SIG-M5 (cell line): ENCODE results near the gene AHCYL2.
"Not testable (repeated sequence)": the region's sequence is repeated elsewhere in the genome, so short reads cannot be mapped to it uniquely, and the experiment has no call there.

ENCODE experiments used
- DNase-seq: peaks from one replicate; lab custom pipeline; 2025; lab: John Stamatoyannopoulos, UW

Gene AHCYL2

DNA sequence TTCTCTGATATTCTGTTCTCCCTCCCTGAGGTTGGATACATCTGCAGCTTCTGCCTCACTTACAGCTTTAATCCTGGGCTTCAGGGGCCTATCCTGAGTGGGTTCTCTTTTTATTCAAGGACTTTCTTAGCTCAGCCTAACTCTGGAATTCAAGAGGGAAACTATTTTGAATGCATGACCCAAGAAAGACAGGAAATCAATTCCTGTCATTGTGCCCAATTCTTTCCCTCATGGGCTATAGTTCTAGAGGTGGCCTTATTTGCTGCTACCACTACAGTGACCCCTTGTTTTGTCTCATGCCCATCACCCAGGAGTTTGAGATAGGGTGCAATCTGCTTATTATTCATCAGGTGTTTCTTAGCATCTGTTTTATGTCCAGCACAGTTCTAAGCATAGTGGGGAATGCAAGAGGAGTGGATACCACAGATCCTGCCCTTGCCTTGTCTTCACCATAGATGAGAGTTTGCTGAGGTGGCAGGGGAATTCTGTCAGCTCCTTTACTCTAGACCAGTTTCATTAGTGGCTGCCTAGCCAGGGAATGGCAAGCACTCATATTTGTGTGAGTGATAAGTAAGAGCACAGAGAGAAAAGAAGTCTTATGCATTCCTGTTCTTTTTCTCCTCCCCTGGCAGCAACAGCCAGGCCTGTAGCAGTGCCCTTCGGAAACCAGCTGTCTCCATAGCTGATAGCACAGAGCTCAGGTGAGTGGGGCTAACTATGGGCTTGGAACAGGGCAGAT, 228.8 kb downstream of the AHCYL2 start:
- DNase-seq: no peak

DNA sequence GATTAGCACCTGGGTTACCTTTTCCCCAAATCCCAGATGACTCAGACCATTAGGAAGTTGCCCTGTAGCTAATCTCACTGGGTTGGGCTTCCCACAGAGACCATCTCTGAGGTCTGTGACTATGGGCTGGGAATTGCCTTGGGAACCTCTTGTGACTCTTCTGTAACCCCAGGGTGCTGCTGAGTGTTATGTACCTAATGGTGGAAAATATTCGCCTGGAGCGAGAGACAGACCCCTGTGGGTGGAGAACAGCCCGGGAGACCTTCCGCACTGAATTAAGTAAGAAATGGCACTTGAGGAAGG, 229.4 kb downstream of the AHCYL2 start:
- no peak for DNase-seq

DNA sequence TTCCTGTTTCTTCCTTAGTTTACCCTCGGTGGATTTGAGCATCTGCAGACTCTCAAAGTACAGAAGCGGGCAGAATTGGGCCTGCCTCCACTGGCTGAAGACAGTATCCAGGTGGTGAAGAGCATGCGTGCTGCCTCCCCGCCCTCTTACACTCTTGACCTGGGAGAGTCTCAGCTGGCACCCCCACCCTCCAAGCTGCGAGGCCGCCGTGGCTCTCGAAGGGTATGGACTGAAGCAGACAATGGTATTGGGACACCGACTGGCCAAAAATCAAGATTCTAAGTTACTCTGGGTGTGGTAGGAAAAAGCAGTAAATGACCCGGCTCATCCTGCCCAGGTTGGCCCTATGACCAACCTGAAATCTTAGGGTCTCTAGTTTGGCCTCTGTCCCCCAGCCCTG, 231.6 kb downstream of the AHCYL2 start:
- DNase-seq: no peak

DNA sequence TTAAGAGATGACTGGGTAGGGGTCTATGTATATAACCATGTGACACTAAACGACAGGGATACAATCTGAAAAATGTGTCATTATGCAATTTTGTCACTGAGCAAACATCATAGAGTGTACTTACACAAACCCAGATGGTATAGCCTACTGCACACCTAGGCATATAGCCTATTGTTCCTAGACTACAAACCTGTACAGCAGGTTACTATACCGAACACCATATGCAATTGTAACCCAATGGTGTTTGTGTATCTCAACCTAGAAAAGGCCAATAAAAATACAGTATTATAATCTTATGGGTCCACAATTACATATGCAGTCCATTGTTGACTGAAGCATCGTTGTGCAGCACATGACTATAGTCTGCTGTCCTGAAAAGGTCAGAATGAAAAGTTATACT, 232.3 kb downstream of the AHCYL2 start:
- DNase-seq: no peak

DNA sequence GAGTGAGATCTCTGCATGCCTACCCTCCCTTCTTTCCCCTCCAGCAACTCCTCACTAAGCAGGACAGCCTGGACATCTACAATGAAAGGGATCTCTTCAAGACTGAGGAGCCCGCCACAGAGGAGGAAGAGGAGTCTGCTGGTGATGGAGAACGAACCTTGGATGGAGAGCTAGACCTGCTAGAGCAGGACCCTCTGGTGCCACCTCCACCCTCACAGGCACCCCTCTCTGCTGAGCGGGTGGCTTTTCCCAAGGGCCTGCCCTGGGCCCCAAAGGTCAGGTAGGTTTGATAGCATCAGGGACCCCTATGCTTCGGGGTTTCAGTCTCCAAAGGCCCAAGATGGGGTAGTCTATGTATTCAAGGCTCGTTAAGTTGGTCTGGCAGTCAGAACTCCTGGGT, 233.3 kb downstream of the AHCYL2 start:
- no peak for DNase-seq

DNA sequence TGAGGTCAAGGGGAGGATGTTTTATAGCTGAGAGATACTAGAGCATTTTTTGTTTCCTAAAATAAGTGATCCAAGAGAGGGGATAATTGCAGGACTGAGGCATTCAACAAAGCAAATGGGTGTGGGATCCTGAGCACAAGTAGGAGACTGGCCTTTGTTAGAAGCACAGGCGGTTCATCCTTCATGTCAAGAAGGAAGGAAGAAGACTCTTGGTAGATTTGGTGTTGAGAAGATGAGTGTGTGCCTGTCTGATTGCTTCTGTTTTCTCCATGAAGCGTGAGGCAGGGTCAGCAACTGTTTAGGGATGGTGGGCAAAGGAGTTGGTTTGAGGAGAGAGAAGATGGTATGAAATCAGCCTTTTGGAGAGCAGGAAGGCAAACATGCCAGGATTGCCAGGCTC, 237.0 kb downstream of the AHCYL2 start:
- no peak for DNase-seq

DNA sequence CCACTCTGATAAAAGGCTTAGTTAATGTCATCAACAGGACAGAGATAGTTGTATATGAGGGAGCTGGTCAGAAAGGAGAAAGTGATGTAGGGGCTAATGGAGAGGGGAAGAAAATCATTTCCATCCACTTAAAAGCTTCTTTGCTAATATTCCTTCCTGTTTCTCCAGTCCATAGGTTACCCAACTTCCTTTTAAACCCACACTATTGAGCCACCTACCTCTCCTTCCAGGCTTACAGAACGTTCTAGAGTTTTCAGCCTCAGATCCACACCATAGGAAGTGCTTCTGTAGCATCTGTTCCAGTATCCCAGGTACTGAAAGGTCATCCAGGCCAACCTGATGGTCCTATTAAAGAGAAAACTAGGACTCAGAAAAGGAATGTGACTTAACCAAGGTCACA, 237.6 kb downstream of the AHCYL2 start:
- DNase-seq: no peak

DNA sequence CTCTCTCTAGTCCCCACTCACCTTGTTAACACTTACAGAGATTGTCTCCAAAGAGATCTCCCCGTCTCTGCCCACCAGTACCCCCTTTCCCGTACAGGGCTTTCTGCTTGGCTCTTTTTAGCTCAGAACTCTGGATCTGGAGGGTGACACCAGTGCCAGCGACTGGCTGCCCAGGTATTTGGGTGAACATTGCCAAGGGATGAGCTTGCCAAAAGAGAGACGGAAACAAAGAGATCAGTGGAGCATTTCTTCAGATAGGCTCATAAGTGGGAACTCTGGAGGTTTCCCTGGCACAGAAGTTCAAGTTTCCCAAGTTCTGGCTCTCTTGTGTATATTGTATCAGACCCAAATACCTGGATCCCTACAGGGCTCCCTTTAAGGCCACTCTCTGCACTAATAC, 239.4 kb downstream of the AHCYL2 start:
- DNase-seq: no peak

DNA sequence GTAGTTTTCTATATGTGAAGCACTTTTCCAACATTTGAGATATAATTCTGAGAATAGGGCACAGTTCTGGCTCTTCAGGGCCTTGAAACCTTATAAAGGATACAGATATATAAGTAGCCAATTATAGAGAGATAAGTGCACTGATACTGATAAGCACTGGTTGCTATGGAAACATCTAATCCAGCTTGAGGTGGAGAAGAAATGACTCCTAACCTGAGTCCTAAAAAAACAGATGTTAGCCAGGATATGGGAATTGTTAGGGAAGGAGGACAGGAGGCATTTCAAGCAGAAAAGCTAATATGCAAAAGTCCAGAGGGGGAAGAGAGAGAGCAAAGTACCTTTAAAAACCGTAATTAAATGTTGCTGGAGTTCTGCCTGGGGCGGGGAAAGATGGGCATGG, 240.2 kb downstream of the AHCYL2 start:
- DNase-seq: no peak

DNA sequence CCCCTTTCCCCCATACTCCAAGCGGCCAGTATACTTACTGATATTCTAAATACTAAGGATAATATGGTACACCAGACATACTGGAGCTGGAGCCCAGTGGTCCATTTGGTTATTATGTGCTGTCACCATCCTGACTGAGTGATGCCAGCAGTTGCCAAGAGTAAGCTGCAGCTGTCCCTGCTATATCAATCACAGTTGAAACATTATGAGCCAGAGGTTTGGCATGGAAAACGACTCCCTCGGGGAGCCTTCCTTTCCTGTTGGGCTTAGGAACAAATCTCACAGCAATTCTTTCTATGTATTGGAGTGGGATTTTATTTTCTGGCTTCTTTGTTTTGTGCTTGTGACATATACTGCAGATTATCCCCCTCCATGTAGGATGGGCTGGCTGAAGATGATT, 242.0 kb downstream of the AHCYL2 start:
- no peak for DNase-seq

DNA sequence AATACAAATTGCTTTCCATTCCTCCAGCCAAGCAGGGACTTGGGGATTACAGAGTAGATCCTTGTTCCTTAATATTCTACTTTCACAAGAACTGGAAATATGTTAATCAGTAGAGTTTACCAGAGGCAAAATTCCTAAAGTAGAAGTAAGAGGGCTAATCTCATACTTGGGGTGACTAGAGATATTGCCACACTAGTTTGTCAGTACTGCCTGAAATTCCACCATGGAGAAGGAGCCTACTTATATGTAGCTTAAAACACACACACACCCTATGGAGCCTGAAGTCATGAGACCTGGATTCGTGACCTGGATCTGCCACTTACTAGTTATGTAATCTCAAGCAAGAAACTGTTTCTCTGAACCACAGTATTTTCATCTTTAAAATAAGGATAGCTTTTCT, 243.3 kb downstream of the AHCYL2 start:
- no peak for DNase-seq

DNA sequence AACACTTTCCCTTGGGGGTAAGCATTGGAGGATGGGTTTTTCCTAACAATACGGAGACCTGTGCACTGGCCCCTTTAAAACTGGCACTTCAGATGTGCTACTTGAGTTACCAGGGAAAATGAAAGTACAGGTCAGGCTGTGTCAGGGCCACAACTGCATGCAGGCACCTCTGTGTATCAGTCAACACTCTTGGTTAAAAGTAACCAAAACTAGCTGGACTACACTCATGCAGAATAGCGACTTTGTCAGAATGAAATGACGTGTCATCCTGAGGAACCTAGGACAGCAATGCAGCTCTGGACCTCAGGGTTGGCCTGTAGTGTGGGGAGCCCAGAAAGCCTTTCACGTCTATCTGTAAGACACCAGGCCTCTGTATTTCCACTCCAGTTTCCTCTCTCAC, 243.7 kb downstream of the AHCYL2 start:
- no peak for DNase-seq

DNA sequence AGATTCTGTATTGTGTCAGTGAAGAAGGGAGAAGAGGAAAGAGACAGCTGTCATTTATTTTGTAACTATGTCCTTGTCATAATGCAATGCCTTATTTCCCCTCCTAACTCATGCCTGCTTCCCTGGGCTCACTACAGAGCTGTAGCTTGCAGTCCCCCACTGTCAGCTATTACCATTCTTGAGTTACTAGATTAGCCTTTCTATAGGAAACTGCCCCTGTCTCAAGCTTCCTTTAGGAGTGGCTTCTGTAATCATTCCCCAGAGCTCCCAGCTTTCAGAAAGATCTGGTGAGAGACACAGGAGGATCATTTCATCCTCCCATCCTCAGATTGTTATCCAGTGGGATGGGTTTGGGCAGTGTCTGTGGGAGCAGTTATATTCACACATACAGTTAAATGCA, 245.1 kb downstream of the AHCYL2 start:
- DNase-seq: no peak

DNA sequence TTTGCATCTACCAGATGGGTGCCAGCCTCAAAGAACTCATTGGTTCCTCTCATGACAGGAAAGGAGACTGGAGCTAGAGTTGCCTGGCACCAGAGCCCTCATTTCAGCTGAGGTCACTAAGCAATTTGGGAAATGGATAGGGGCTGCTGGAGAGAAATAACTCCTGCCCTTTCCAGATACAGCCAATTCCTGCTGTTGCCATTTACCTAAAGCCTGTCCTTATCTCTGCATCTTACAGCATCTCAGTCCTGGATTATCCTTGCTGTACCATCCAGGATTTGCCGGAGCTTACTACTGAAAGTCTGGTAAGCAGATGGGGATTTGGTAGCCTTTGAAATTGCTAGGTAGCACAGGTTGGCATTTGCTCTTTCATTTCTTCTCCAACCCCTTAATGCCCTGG, 245.6 kb downstream of the AHCYL2 start:
- no peak for DNase-seq

DNA sequence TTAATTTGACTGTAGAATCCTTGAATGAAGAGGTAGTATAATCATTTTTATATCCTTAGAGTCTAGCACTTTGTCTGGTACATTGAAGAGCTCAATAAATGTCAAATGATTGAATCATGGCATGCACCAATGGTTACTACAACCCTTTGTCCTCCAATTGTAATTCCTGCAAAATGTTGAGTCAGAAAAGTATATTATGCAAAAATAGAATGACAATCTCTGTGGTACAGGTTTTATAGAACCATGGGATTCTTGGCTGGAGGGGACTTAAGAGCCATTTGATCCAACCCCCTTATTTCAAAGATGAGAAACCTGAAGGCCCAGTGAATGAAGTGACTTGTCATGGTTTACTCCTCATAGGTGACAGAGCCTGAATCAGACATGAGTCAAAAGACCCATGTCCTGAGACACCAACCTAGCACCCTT, 246.6 kb downstream of the AHCYL2 start:
- no peak for DNase-seq

DNA sequence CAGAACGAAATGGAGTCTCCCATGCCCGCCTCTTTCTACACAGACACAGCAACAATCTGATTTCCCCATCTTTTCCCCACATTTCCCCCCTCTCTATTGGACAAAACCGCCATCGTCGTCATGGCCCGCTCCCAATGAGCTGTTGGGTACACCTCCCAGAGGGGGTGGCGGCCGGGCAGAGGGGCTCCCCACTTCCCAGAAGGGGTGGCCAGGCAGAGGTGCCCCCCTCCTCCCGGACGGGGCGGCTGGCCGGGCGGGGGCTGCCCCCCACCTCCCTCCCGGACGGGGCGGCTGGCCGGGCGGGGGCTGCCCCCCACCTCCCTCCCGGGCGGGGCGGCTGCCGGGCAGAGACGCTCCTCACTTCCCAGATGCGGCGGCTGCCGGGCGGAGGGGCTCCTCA, 251.1 kb downstream of the AHCYL2 start:
- not testable (repeated sequence) for DNase-seq

DNA sequence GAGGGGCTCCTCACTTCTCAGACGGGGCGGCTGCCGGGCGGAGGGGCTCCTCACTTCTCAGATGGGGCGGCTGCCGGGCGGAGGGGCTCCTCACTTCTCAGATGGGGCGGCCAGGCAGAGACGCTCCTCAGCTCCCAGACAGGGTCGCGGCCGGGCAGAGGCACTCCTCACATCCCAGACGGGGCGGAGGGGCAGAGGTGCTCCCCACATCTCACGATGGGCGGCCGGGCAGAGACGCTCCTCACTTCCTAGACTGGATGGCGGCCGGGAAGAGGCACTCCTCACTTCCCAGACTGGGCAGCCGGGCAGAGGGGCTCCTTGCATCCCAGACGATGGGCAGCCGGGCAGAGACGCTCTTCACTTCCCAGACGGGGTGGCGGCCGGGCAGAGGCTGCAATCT, 251.6 kb downstream of the AHCYL2 start:
- DNase-seq: not testable (repeated sequence)
